HG02642 (cell line): ENCODE measurements around the gene LARP4B.
A peak's percentile ranks its signal among the peaks of the same experiment; 100 is the strongest.

Source experiments
- ATAC-seq: cut with Tn5 transposase; IDR thresholded peaks from one replicate; pipeline ENCODE4 v1.9.1; 2021; ENCODE audit warnings: mild to moderate bottlenecking; ENCODE audit not compliant: unreplicated experiment, poor library complexity

The LARP4B gene

DNA sequence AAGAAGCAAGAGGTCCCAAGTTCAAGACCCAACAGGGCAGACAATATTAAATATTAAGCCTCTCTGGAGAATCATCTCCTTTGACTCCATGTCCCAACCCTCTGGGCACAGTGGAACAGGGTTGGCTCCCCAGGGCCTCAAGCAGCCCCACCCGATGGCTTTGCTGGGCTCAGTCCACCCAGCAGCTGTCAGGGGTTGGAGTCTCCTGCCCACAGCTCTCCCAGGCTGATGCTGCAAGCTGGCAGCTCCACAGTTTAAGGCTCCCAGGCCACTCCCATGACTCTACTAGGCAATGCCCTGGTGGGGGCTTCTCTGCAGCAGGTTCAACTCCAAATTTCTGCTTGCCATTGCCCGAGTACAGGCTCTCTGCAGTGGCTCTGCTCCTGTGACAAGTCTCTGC lies 55.1 kb downstream of the LARP4B start:
- ATAC-seq: no peak

- no peak for ATAC-seq
Observed at GRCh38 chr10:873020-873419, 58.5 kb downstream of the LARP4B start.

GRCh38 chr10:871951-872403 lies 59.5 kb downstream of the LARP4B start:
- no peak for ATAC-seq

DNA sequence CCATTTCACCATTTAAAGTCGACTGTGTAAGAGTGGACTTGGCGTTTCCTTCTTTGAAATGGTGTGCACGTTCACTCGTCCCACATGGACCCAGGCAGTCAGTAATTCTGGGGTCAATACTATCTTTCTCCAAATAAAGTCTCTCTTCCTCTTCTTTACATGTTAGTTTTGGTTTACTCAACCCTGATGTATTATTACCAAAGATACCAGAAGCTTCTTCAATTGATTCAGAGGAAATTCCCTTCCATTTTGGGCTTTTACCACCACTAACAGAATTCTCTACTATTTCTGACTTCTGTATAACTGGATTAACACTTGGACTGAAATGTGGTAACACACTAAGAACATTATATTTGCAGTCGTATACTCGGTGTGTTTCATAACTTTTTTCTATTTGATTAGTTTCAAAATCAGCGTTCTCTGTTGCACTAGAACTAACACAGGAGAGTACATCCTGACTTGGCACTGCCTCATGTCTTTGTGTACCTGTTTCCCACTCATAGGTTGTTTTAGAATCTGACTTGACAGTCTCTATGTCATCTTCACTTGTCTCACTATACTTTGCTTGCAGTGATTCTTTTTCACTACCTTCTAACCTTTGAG lies 60.8 kb downstream of the LARP4B start:
- no peak for ATAC-seq

DNA sequence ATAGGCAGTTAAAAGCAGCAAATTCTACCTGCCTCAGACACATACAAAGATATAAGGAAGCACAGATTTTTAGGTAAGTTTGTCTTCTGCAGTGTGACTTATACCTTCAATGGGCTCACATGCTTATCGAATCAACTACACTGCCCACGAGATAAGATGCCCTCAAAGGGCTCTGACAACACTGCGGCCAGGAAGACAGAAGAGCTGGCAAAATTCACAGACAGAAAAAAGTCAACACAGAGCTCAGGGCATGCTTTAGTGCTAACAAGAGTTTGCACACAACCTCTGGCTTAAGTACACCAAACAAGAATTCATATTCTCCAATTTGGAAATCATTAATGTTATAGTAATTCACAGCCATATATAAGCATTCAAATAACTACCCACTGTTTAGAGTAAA lies 62.3 kb downstream of the LARP4B start:
- ATAC-seq: no peak

- ATAC-seq: no peak
Observed at GRCh38 chr10:867807-868206, 63.7 kb downstream of the LARP4B start.

GRCh38 chr10:866577-866941 lies 64.9 kb downstream of the LARP4B start:
- ATAC-seq: no peak

- ATAC-seq: no peak
Observed at GRCh38 chr10:865924-866576, 65.5 kb downstream of the LARP4B start.

DNA sequence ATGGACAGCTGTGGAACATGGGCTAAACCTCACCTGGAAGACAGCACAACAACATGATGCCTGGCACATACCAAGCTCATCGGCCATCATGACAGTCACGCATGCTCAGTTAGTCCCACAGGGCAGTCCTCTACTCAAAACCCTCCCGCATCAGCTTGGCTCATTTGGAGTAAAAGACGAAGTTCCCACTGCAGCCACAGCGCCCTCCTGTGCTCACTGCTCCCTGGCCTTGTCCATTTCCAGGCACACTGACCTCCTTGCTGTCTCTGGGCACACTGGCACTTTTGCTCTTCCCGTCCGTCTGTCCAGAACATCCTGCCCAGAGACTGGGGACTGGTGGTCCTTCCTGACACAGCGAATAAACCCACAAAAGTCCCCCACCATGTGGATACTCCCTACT lies 66.2 kb downstream of the LARP4B start:
- ATAC-seq: no peak

- ATAC-seq: no peak
Observed at GRCh38 chr10:860519-860918, 71.0 kb downstream of the LARP4B start.

DNA sequence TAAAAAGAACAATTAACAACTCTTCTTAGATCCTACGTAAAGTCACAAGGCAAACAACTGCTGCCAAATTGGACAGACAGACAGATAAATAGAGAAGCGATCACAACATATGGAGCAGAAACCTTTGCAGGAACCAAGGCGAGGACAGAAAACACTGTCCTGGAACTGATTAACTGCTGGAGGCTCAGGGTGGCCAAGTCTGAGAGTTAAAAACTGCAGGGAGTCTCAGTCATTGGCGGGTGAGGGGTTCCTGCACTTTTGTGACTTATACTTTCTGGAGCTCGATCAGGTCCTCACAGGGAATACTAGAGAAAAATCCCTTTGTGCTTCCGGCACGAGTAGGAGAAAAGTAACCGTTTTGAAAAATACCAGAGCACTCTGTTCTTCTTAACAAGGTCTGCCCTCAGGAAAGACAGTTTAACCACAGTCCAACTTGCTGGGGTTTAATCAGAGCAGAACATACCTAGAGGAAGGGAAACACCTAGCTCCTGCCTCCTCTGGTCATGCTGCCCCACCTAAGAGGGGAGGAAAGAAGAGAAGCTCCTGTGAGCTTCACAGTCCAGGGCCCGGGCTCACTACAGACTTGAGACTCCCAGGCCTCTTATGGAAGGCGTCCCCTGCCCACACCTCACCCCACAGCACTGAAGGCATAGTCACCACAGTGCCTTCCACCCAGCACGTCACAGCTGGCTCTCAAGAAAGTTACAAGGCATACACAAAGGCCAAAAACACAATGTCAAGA lies 74.9 kb downstream of the LARP4B start:
- no peak for ATAC-seq

DNA sequence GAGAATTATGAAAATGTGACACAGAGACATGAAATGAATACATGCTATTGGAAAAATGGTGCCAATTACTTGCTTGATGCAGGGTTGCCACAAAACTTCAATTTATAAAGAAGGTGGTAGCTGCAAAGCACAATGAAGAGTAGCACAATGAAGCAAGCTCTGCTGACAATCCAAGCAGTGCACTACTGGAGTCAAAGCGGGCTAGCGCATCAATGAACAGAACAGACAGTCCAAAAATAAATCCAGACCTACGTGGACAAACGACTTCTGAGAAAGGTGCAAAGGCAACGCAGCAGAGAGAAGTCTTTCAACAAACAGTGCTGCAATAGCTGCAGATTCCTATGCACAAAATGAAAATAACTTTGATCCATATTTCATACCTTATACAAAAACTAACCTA lies 75.8 kb downstream of the LARP4B start:
- no peak for ATAC-seq

GRCh38 chr10:855079-855478 lies 76.4 kb downstream of the LARP4B start:
- no peak for ATAC-seq

- ATAC-seq: no peak
Observed at GRCh38 chr10:853017-853416, 78.5 kb downstream of the LARP4B start.

- peak; percentile 22 for ATAC-seq
Observed at GRCh38 chr10:852386-852785, 79.1 kb downstream of the LARP4B start.

- ATAC-seq: peak; percentile 88
Observed at GRCh38 chr10:851901-852300, 79.6 kb downstream of the LARP4B start.

- no peak for ATAC-seq
Observed at GRCh38 chr10:850093-850492, 81.4 kb downstream of the LARP4B start.

GRCh38 chr10:847868-848267 lies 83.6 kb downstream of the LARP4B start:
- no peak for ATAC-seq

- no peak for ATAC-seq
Observed at GRCh38 chr10:846126-846685, 85.3 kb downstream of the LARP4B start.

DNA sequence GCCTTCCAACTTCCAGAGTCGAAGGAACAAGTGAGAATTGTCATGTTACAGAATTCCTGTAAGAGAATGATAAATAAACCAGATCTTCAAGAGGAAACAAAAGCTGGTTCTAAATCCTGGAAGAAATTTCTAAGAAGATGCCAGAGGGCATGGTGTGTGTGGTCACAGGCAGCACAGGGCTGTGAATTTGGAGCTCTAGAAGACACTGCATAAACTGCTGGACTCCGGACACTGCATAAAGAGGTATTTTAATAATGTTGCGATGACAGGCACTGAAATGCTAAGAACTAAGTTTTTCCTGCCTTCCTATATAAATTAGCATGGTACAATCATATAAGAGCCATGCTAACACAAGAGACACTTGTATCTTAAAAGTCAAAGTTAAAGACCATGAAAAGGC lies 86.0 kb downstream of the LARP4B start:
- no peak for ATAC-seq

DNA sequence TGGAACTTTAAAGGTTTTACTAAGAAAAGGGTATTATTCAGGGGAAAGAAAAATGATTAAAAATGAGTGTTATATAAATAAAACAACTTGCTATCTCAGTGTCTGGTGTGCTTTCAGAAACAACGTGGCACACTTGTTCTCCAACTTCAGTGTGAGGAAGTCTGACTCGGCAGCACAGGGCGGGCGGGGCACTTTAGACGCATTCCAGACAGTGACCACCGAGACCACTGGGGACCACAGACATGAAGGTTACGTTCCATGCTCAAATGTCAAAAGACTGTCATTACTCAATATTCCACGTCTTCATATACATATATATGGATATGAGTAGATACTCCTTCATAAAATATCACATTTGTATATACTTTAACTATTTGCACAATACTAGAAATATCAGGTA lies 87.0 kb downstream of the LARP4B start:
- no peak for ATAC-seq
